HG03175 (cell line): ENCODE results near the gene PRPF38B.
A peak's percentile ranks its signal among the peaks of the same experiment; 100 is the strongest.
"Not testable (repeated sequence)": the region's sequence is repeated elsewhere in the genome, so short reads cannot be mapped to it uniquely, and the experiment has no call there.

Experiments
- ATAC-seq: cut with Tn5 transposase; IDR thresholded peaks from one replicate; pipeline ENCODE4 v1.9.1; 2021; ENCODE audit warnings: mild to moderate bottlenecking, moderate library complexity; ENCODE audit not compliant: unreplicated experiment

The PRPF38B gene, protein sequence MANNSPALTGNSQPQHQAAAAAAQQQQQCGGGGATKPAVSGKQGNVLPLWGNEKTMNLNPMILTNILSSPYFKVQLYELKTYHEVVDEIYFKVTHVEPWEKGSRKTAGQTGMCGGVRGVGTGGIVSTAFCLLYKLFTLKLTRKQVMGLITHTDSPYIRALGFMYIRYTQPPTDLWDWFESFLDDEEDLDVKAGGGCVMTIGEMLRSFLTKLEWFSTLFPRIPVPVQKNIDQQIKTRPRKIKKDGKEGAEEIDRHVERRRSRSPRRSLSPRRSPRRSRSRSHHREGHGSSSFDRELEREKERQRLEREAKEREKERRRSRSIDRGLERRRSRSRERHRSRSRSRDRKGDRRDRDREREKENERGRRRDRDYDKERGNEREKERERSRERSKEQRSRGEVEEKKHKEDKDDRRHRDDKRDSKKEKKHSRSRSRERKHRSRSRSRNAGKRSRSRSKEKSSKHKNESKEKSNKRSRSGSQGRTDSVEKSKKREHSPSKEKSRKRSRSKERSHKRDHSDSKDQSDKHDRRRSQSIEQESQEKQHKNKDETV

DNA sequence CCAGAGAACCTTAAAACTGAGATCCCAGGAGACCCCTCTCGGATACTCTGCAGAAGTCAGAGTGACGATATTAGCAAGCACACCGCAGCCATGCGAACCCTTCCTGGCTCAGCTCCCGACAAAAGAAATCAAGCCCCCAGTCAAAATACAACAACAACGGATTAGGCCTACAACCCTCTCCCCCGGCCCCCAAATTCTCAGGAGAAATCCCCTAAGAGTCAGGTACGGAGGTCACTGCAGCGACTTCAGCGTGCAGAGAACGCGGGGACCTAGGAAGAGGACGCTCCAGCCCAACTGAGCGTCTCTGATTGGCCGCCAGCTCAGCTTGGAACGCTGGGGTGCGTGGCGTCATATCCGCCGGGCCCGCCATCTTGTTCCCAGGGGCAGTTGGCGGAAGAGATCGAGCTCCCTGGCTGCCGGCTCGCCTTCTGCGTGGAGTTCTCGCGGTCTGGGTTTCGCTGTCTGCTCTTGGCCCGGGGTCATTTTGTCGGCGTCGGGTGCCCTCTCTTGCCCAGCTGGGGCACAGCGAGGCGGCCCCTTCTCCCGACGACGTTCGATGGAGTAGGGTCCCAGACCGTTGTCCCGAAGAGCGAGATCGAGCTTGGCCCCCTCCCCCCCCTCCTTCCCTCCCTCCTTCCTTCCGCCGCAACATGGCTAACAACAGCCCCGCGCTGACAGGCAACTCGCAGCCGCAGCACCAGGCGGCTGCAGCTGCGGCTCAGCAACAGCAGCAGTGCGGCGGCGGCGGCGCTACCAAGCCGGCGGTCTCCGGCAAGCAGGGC lies at the start of gene PRPF38B:
PRPF38B (plus strand) TSS at position 369 of the 782 bp plus-strand sequence; CDS start at position 651, 282 bp downstream.
- ATAC-seq = peak; percentile 94

DNA sequence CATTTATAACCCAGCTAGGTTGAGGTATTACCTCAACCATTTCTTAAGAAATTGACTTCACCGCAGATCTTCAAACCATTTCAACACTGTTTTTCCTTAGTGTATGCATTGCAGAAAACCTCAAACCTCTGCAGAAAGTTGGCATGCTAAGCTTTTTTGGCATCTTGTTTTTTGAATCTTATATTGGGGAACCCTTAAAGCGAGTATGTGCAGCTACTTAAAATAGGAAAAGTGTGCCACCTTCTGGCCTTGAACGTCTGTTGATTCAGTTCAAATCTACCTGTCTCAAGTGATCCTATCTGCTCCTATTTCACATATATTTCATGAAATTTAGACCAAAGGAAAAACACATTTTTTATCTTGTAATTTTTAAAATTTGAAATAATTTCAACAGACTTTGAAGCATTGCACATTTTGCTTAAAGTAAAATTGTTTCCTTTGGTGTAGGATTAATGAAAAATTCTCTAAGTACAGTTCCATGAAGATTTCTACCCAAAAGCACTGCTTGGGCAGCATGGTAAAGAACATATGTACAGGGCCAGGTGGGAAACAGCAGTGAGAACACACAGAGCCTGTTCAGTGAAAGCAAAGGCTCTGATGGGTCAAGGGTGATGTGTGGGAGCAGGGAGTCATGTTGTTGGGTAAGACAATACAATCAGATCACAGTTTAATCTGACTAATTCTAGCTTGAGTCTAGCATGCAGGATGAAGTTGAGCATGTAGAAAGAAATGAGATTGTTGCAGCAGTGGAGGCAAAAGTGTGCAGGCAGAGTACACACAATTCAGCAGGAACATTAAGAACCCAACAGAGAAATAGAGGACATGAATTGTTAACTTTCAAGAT lies 48.4 kb upstream of the PRPF38B start:
- ATAC-seq = peak; percentile 42

DNA sequence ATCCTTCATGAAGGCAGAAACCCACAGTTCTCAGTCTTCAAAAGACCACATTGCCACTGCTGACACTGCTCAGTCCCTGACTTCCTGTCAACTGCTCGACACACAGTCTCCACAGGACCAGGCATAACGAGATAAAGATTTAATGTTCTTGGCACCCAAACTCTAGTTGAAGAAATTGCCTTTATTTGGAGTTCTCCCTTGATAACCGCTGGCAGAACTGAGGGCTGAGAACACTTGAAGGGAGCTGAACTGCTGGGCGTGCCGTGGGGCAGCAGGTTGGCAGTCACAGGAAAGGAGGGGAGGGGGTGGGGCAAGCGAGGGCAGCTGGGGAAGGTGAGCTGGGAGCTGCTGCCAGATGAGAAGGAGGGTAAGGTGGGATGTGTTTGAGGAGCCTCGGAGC lies 47.1 kb upstream of the PRPF38B start:
- no peak for ATAC-seq

DNA sequence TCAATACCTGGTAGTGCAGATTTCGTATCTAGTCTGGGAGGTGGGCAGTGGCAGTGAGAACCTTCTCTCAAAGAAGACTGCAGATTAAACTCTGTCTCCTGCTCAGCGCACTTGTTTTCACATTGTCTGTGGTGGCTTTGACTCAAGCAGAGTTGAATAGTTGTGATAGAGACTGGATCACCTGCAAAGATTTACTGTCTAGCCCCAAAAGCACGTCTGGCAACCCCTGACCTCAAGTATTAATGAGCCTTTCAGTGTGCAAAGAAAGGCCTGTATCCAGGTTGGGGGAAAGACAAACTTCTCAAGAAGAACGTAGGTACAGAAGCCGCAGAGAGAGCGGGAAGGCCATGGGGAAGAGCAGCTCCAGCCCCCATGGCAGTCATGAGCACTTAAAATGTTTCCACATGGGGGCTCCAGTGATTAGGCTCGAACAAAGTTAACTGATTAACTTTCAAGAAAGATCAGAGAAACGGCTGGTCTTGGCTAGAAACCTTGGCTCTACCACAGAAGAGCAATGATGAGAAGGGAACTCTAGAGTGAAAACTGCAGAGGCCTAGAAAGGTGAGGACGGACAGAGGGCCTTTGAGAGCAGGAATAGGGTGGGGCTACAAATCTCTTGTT lies 46.4 kb upstream of the PRPF38B start:
- no peak for ATAC-seq

DNA sequence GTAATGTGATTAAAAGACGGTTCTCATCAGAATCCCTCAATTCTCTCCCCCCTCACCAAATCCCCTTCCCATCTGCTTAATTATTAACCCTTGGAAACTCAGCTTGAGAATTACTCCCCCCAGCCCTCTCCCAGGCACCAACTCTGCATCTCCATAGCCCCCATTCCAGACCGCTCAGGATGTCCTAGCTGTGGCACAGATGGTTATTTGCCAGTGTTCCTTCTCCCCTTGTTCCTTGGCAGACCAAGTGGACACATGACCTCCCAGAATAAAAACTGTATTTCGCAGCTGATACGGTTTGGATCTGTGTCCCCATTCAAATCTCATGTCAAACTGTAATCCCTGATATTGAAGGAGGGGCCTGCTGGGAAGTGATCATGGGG lies 45.9 kb upstream of the PRPF38B start:
- ATAC-seq = no peak

DNA sequence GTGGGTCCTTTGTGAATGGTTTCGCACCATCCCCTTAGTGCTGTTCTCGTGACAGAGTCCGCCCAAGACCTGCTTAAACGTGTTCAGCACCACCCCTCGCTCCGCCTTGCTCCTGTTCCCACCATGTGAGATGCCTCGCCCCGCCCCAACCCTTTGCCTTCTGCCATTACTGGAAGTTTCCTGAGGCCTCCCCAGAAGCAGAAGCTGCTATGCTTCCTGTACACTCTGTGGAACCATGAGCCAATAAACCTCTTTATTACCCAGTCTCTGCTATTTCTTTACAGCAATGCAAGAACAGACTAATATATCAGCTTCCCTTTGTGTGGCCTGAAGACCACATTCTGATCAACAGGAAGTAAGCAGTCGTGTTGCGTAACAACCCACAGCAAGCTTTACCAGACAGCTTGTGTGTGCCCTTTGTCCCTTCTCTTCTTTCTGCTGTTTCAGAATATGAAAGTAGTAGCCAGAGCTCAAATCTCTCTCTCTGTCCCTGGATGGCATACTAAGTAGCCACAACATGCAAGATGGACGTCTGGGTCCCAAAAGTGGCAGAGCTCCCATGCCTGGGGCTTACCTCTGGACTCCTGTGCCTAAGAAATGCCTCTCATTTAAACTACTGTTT lies 45.4 kb upstream of the PRPF38B start:
- ATAC-seq = peak; percentile 92

DNA sequence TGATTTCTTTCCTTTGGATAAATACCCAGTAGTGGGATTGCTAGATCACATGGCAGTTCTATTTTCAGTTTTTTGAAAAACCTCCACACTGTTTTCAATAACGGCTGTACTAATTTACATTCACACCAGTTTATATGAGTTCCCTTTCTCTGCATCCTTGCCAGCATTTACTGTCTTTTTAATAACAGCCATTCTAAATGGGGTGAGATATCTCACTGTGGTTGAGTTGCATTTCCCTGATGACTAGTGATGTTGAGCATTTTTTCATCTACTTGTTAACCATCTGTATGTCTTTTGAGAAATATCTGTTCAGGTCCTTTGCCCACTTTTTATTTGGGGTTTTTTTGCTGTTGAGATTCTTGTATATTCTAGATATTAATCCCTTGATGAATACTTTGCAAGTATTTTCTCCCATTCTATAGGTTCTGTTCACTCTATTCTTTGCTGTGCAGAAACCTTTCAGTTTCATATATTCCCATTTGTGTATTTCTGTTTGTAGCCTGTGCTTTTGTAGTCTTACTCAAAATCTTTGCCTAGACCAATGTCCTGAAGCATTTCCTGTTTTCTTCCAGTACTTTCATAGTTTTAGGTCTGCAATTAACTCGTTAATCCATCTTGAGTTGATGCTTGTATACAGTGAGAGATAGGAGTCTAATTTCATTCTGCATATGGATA lies 38.5 kb upstream of the PRPF38B start:
- no peak for ATAC-seq

DNA sequence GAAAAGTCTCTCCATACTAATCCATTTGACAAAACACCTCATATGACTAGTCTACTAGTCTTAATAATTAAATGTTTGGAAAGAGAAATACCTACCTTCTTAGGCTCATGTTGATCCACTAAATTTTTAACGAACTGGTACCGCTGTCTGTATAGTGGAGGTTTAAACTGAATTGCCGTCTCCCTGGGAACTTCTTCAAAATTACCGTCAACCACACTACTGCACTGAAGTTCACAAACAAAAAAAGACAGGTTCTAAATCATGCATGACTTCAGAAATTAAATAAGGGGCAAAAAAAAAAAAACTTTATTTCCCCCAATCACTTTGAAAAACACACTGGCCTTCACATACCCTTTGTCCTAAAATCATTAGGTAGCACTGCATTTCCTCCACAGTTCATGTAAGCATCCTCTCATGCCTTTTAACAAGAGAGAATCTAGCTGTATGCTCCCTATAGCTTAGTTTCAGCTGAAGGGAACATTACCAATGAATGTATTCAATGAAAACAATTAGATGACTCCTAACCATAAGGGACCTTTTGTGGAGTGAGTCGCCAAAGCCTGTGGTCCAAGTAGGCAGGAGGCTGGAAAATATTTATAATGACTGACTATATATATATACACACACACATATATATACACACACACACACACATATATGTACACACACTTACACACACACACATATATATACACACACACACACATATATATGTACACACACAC lies 34.6 kb upstream of the PRPF38B start:
- ATAC-seq = no peak

DNA sequence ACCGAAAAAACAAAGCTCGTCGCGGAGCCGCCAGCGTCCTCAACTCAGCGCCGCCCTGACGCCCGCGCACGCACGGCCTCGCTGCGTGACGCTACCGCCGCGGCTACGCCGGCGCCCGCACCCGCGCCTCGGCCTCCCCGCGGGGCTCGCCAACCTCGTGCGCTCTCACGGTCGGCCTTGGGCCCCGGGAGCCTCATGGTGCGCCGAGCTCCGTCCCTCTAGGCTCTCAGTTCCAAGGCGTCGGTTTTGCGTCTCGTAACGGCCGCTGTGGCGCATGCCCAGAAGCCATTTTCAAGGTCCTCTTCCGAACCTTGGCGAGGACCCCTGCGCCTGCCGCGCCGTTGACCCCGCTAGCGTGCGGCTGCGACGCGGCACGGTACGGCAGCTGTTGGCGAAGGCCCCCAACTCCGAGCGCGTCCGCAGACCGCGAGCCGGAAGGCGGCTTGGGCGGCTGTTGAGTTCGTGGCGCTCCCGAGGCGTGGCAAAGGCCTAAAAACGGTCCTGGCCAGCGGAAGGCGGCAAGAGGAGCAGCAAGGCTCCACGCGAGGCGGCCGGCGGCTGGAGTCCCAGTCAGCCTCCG lies 31.0 kb upstream of the PRPF38B start, which contains the start of gene HENMT1:
HENMT1 (minus strand) TSS at position 64 of the 580 bp plus-strand sequence. CDS start 1,209 bp downstream, outside the sequence.
- ATAC-seq = peak; percentile 87

DNA sequence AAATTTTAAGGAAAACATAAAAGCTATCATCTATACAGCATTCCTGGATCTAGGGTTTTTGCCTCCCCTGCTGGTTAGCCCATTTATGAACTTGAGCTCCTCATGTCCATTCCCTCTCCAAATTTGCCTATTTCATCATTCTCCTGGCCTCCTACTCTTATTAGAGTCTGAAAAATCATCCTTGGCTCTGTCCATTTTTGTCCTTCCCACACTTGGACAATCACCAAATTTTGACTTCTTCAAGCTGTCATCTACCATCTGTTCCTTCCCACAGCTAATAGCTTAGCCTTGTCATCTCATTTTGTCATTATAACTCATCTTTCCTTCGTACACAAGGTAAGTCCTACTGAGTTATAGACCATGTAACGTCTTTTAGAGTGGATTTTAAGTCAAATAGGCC lies 29.0 kb upstream of the PRPF38B start:
- ATAC-seq = no peak

DNA sequence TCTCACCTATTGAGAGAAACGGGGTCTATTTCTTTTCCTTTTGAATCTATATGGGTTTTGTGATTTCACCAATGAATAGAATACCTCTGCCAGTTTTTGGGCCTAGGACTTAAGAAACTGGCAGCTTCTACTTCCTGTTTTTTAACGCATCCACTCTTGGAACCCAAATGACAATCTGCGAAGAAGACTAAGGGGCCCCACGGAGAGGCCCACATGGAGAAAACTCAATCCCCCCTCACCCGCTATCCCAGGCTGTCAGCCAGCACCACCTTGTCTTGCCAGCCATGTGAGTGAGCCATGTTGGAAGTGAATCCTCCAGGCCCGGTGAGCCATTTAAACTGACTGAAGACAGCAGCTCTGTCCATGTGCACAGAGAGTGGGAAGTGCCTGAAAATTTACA lies 27.6 kb upstream of the PRPF38B start:
- ATAC-seq = no peak

DNA sequence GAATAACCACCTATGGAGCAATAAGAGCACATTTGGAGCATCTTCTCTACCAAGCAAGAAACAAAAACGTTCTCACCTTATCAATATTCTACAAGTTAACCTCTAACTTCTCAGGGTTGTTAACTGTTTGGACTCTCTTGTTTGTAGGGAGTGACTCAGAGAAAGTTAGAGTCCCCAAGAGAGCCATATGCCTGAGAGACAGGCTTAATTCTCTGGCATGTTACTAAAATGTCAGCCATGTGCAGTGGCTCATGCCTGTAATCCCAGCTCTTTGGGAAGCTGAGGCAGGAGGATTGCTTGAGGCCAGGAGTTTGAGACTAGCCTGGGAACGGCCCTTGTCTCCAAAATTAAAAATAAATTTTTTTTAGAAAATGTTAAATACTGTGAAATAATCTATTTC lies 27.0 kb upstream of the PRPF38B start:
- no peak for ATAC-seq

DNA sequence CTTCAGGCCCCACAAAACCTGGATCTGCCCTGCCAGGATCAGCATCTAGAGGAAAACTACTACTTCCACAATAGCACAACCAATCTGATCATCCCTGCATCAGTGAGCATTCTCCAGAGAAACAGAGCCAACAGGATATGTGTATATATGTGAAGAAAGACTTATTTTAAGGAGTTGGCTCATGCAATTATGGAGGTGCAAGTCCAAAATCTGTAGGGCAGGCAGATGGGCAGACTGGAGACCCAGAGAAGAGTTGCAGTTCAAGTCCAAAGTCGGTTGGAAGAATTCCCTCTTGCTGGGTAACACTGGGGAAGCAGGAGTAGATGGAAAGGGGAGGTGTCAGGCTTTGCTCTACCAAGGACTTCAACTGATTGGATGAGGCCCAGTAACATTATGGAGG lies 26.3 kb upstream of the PRPF38B start:
- ATAC-seq = no peak

DNA sequence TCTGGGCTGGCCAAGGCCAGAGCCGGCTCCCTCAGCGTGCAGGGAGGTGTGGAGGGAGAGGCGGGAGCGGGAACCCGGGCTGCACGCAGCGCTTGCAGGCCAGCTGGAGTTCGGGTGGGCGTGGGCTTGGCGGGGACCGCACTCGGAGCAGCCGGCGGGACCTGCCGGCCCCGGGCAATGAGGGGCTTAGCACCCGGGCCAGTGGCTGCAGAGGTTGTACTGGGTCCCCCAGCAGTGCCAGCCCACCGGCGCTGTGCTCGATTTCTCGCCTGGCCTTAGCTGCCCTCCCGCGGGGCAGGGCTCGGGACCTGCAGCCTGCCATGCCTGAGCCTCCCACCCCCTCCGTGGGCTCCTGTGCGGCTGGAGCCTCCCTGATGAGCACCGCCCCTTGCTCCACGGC lies 24.7 kb upstream of the PRPF38B start:
- not testable (repeated sequence) for ATAC-seq

DNA sequence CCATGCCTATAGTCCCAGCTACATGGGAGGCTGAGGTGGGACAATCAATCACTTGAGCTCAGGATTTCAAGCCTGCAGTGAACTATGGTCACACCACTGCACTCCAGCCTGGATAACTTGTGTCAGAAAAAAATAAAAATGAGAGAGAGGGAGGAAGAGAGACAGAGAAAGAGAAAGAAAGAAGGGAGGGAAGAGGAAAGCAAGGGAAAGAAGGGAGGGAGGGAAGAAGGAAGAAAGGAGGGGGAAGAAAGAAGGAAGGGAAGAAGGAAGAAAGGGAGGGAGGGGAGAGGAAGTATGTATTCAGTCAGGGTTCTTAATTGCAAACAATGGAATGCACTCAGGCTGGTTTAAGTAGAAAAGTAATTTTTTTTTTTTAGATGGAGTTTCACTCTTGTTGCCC lies 23.3 kb upstream of the PRPF38B start:
- no peak for ATAC-seq

DNA sequence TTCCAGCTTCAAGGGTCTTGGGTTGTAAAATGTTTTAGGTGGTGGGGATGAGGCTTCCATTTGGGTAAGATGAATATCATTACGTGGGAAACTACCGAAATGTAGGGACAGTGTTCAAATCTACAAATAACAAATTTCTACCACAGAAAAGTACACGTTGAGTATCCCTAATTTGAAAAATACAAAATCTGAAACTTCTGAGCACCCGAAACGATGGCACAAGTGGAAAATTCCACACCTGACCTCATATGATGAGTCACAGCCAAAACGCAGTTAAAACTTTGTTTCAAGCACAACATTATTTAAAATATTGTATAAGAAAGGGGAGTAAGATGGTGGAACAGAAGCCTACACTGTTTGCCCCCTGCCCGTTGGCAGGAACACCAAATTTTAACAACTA lies 22.4 kb upstream of the PRPF38B start:
- no peak for ATAC-seq

DNA sequence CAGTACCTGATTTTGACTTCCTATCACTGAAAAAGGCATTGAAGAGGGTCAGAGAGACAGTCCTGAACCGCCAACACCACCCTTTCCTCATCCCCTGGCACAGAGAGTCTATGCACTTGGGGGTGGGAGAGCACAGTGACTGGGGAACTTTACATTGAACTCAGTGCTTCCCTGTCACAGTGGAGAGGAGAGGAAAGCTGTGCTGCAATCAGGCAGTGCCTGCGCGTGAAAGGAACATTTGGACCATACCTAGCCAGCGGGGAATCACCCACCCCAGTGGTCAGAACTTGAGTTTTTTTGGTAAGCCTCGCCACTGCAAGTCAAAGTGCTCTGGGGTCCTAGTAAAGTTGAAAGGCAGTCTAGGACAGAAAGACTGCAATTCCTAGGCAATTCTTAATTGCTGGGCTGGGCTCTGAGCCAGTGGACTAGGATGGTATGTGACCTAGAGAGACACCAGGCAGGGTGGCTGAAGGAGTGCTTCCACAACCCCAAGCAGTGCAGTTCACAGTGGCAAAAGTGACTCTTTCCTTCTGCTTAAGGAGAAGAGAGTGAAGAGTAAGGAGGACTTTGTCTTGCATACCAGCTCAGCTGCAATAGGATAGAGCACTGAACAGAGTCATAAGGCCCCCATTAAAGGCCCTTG lies 21.9 kb upstream of the PRPF38B start:
- ATAC-seq = no peak

DNA sequence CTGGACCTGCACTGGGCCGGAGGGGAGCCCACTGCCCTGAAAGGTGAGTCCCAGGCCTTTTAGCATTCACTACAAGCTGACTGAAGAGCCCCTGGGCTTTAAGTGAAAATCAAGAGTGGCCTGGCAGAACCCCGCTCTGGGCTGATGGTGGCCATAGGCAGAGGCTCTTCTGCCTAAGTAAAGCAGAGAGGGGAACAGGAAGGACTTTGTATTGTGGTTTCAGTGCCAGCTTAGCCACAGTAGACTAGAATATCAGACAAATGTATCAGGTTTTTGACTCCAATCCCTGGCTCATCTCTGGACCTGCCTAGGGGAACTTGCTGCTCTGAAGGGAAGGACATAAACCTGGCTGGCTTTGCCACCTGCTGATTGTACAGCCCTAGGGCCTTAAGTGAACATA lies 21.0 kb upstream of the PRPF38B start:
- ATAC-seq = no peak
